Endothelial cell of umbilical vein (primary cell): ENCODE measurements around the gene CDCP1.

Source experiments
- POLR2A ChIP-seq: IDR thresholded peaks from 2 replicates; pipeline ENCODE4 v1.6.1; 2012; ENCODE audit warnings: low read depth, mild to moderate bottlenecking, control low read depth, low read length
- POLR2AphosphoS5 ChIP-seq: IDR thresholded peaks from 2 replicates; pipeline ENCODE4 v1.6.1; 2012; ENCODE audit warnings: low read depth, mild to moderate bottlenecking, control low read depth, low read length, moderate library complexity; ENCODE audit not compliant: insufficient read depth
- TF ChIP-seq, protein P1 (sequence below), 2 donors: IDR thresholded peaks; 1 replicate in 1 of 2; 2 replicates in 1 of 2; pipeline ENCODE4 v1.5.1; 2011; ENCODE audit warnings: low read length in 2 of 2, mild to moderate bottlenecking in 2 of 2, moderate library complexity in 2 of 2, control low read depth in 1 of 2, inconsistent platforms in 1 of 2, low read depth in 1 of 2; ENCODE audit not compliant: insufficient read depth in 1 of 2; ENCODE audit errors: extremely low read depth in 1 of 2

DNA sequence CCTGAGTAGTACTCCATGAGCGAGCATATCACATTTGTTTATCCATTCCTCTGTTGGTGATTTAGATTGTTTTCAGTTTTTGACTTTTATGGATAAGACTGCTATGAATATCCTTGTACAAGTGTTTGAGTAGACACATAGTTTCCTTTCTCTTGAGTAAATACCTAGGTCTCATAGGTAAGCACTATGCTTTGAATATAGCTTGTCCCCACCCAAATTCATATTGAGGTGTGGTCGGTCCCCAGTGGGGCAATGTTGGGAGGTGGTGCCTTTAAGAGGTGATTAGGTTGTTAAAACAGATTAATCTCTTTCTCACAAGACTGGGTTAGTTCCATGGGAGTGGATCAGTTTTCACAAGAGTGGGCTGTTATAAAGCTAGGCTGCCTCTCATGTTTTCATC lies 42.8 kb downstream of the CDCP1 start:
- TF ChIP-seq POLR2A (no peak), POLR2AphosphoS5 (no peak)
- TF ChIP-seq, protein P1, sequence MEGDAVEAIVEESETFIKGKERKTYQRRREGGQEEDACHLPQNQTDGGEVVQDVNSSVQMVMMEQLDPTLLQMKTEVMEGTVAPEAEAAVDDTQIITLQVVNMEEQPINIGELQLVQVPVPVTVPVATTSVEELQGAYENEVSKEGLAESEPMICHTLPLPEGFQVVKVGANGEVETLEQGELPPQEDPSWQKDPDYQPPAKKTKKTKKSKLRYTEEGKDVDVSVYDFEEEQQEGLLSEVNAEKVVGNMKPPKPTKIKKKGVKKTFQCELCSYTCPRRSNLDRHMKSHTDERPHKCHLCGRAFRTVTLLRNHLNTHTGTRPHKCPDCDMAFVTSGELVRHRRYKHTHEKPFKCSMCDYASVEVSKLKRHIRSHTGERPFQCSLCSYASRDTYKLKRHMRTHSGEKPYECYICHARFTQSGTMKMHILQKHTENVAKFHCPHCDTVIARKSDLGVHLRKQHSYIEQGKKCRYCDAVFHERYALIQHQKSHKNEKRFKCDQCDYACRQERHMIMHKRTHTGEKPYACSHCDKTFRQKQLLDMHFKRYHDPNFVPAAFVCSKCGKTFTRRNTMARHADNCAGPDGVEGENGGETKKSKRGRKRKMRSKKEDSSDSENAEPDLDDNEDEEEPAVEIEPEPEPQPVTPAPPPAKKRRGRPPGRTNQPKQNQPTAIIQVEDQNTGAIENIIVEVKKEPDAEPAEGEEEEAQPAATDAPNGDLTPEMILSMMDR (IDR thresholded peaks at IDR 0.05; ENCODE audit: extremely low read depth in 1 of 2, insufficient read depth in 1 of 2, low read depth in 1 of 2, low read length in 2 of 2): no peak
